HCT116 (cell line): ENCODE measurements around the gene FNDC3B. TPM values are rescaled to one million over a fixed set of nuclear protein-coding genes. Genes with fewer than 3 reads are reported as not detected.

ENCODE experiments used
- ATAC-seq: fragments of 200-7000 bp; cut with Tn5 transposase; 2 replicates; pipeline ENCODE4 v1.9.1; 2020; ENCODE audit warnings: mild to moderate bottlenecking, moderate library complexity
- BruUV-seq: library from RNA; stranded (reverse); fragments of 400-500 nt; replicated peaks from 2 replicates; lab custom pipeline; 2021; lab: Mats Ljungman, UMichigan
- CTCF ChIA-PET: fragments of 300-600 bp; sonication (Branson Sonifier 250); formaldehyde crosslinking; loops from one replicate; lab custom pipeline; 2021; ENCODE audit warnings: antibody characterized with exemption; lab: Charles Lee
- POLR2A ChIA-PET: fragments of 300-600, 350-600 bp; sonication (Branson Sonifier 250); formaldehyde crosslinking; loops from one replicate; lab custom pipeline; 2021; ENCODE audit warnings: antibody characterized with exemption; lab: Charles Lee
- RAD21 ChIA-PET, 2 experiments: fragments of 300-600 bp; sonication (Branson Sonifier 250); formaldehyde crosslinking; loops; one replicate each; lab custom pipeline; 2023; ENCODE audit warnings: low total read pairs in 2 of 2; ENCODE audit not compliant: uncharacterized antibody in 2 of 2, unreplicated experiment in 2 of 2, low non-redundant PET in 1 of 2; lab: Charles Lee
- DNase-seq: peaks from one replicate; pipeline ENCODE4 v3.0.0-alpha.2; 2010; ENCODE audit warnings: low read depth, low spot score
- H2AFZ ChIP-seq: fragments of 200-600 bp; shearing (Covaris generic), sonication (generic); 2 replicates; pipeline ENCODE4 v1.6.1; 2017; ENCODE audit warnings: low read depth, mixed run types, mixed read lengths, antibody characterized with exemption, low read length; ENCODE audit not compliant: poor library complexity, severe bottlenecking
- H3K27ac ChIP-seq: 2 replicates; pipeline ENCODE4 v1.5.1; 2012; ENCODE audit warnings: low read depth, low read length
- H3K27me3 ChIP-seq: fragments of 200-600 bp; sonication (generic); 2 replicates; pipeline ENCODE4 v1.6.1; 2016; ENCODE audit warnings: mixed run types, low read length, mixed read lengths; ENCODE audit not compliant: insufficient read depth
- H3K36me3 ChIP-seq, 2 experiments: fragments of 200-500 bp in 1 of 2; fragments of 200-600 bp in 1 of 2; sonication (Bioruptor generic) in 1 of 2; sonication (generic) in 1 of 2; 2 replicates each; pipeline versions ENCODE4 v1.5.1 to v1.6.1; 2014 to 2016; ENCODE audit warnings: low read length in 2 of 2, inconsistent platforms in 1 of 2, mixed read lengths in 1 of 2, mixed run types in 1 of 2; ENCODE audit not compliant: insufficient read depth in 2 of 2, control insufficient read depth in 1 of 2
- H3K4me1 ChIP-seq, 2 experiments: fragments of 200-600 bp in 1 of 2; sonication (generic) in 1 of 2; 2 replicates each; pipeline versions ENCODE4 v1.5.1 to v1.6.1; 2012 to 2017; ENCODE audit warnings: low read length in 2 of 2, inconsistent platforms in 1 of 2, mild to moderate bottlenecking in 1 of 2, mixed read lengths in 1 of 2, mixed run types in 1 of 2, moderate library complexity in 1 of 2; ENCODE audit not compliant: insufficient read depth in 2 of 2, control insufficient read depth in 1 of 2
- H3K4me2 ChIP-seq: fragments of 200-600 bp; sonication (generic); 2 replicates; pipeline ENCODE4 v1.6.1; 2017; ENCODE audit warnings: mixed run types, low read length, mixed read lengths
- H3K4me3 ChIP-seq, 2 experiments: fragments of 200-600 bp in 1 of 2; sonication (generic) in 1 of 2; replicated peaks in 1 of 2; 2 replicates each; pipeline ENCODE4 v1.5.1; 2011 to 2016; ENCODE audit warnings: low read length in 2 of 2, control low read depth in 1 of 2, low read depth in 1 of 2, mild to moderate bottlenecking in 1 of 2, mixed read lengths in 1 of 2, mixed run types in 1 of 2
- H3K79me2 ChIP-seq: fragments of 200-600 bp; sonication (generic); 2 replicates; pipeline ENCODE4 v1.6.1; 2017; ENCODE audit warnings: mild to moderate bottlenecking, mixed run types, low read length, moderate library complexity, mixed read lengths; ENCODE audit not compliant: insufficient read depth
- H3K9ac ChIP-seq: fragments of 200-600 bp; sonication (generic); 2 replicates; pipeline ENCODE4 v1.6.1; 2016; ENCODE audit warnings: low read length, mixed read lengths
- H3K9me2 ChIP-seq: fragments of 200-600 bp; sonication (generic), shearing (Covaris generic); 2 replicates; pipeline ENCODE4 v1.6.1; 2017; ENCODE audit warnings: mixed run types, mild to moderate bottlenecking, moderate library complexity; ENCODE audit not compliant: insufficient read depth
- H3K9me3 ChIP-seq, 2 experiments: fragments of 200-500 bp in 1 of 2; fragments of 200-600 bp in 1 of 2; sonication (Bioruptor generic) in 1 of 2; sonication (generic) in 1 of 2; 2 replicates each; pipeline ENCODE4 v1.6.1; 2014 to 2017; ENCODE audit warnings: low read length in 2 of 2, mixed read lengths in 2 of 2, inconsistent platforms in 1 of 2, low read depth in 1 of 2, mild to moderate bottlenecking in 1 of 2, mixed run types in 1 of 2, moderate library complexity in 1 of 2; ENCODE audit not compliant: control insufficient read depth in 1 of 2, insufficient read depth in 1 of 2
- H4K20me1 ChIP-seq: fragments of 200-600 bp; sonication (generic), shearing (Covaris generic); 2 replicates; pipeline ENCODE4 v1.6.1; 2017; ENCODE audit warnings: mixed run types, mild to moderate bottlenecking, moderate library complexity; ENCODE audit not compliant: insufficient read depth
- ATF3 ChIP-seq: IDR thresholded peaks from 2 replicates; pipeline ENCODE4 v1.6.1; 2012
- CBX3 ChIP-seq: IDR thresholded peaks from 2 replicates; pipeline ENCODE4 v1.6.1; 2012; ENCODE audit warnings: low read depth
- CEBPB ChIP-seq: IDR thresholded peaks from 2 replicates; pipeline ENCODE4 v1.6.1; 2012; ENCODE audit warnings: low read depth
- CTCF ChIP-seq, 3 experiments: fragments of 200-600 bp in 1 of 3; sonication (generic) in 1 of 3; IDR thresholded peaks in 2 of 3; conservative IDR thresholded peaks in 1 of 3; 2 replicates each; pipeline ENCODE4 v1.5.1; 2012 to 2017; ENCODE audit warnings: low read depth in 2 of 3, low read length in 2 of 3, antibody characterized with exemption in 1 of 3, borderline replicate concordance in 1 of 3, control low read depth in 1 of 3, mild to moderate bottlenecking in 1 of 3, mixed read lengths in 1 of 3, mixed run types in 1 of 3, moderate library complexity in 1 of 3; ENCODE audit not compliant: insufficient read depth in 1 of 3
- EGR1 ChIP-seq: IDR thresholded peaks from 2 replicates; pipeline ENCODE4 v1.6.1; 2012; ENCODE audit warnings: low read depth
- EZH2 ChIP-seq: fragments of 200-600 bp; sonication (generic); IDR thresholded peaks from 2 replicates; pipeline ENCODE4 v1.6.1; 2017; ENCODE audit warnings: antibody characterized with exemption, mixed run types
- EZH2phosphoT487 ChIP-seq: fragments of 200-600 bp; IDR thresholded peaks from 2 replicates; pipeline ENCODE4 v1.6.1; 2018; ENCODE audit warnings: antibody characterized with exemption, borderline replicate concordance
- FOSL1 ChIP-seq: IDR thresholded peaks from 2 replicates; pipeline ENCODE4 v1.6.1; 2012; ENCODE audit warnings: low read depth
- POLR2A ChIP-seq: IDR thresholded peaks from 2 replicates; pipeline ENCODE4 v1.7.0; 2011; ENCODE audit warnings: borderline replicate concordance; ENCODE audit not compliant: insufficient read depth, insufficient read length; ENCODE audit errors: extremely low read depth
- POLR2AphosphoS5 ChIP-seq: IDR thresholded peaks from 2 replicates; pipeline ENCODE4 v1.6.1; 2011; ENCODE audit warnings: mild to moderate bottlenecking, low read depth, low read length, moderate library complexity
- REST ChIP-seq: IDR thresholded peaks from 2 replicates; pipeline ENCODE4 v1.6.1; 2012; ENCODE audit warnings: low read depth
- SP1 ChIP-seq: IDR thresholded peaks from 2 replicates; pipeline ENCODE4 v1.6.1; 2012; ENCODE audit warnings: low read depth
- TCF7L2 ChIP-seq: IDR thresholded peaks from 2 replicates; pipeline ENCODE4 v1.7.0; 2011; ENCODE audit warnings: borderline replicate concordance, inconsistent platforms; ENCODE audit not compliant: insufficient read depth, insufficient read length; ENCODE audit errors: extremely low read depth
- YY1 ChIP-seq: IDR thresholded peaks from 2 replicates; pipeline ENCODE4 v1.6.1; 2011; ENCODE audit warnings: low read length, low read depth, moderate library complexity, mild to moderate bottlenecking; ENCODE audit not compliant: insufficient replicate concordance; ENCODE audit errors: extremely low read depth
- ZBTB33 ChIP-seq: IDR thresholded peaks from 2 replicates; pipeline ENCODE4 v1.6.1; 2011; ENCODE audit warnings: mild to moderate bottlenecking, low read length, moderate library complexity; ENCODE audit not compliant: insufficient replicate concordance; ENCODE audit errors: extremely low read depth
- ZNF274 ChIP-seq: fragments of 200-500 bp; sonication (Bioruptor generic); IDR thresholded peaks from 2 replicates; pipeline ENCODE4 v1.6.1; 2014; ENCODE audit warnings: mild to moderate bottlenecking, low read depth, low read length, inconsistent platforms
- intact Hi-C: fragments of 100-400 bp; cut with micrococcal nuclease; formaldehyde crosslinking; loops from 2 replicates; pipeline ENCODE4 v1.10.0; 2022
- total RNA-seq: library from RNA; stranded (reverse); gene quantifications from one replicate; pipeline ENCODE4 v1.2.1, GENCODE V29; 2021; ENCODE audit not compliant: unreplicated experiment

FNDC3B gene
- total RNA-seq, 1 experiment from 2014 or later: 45.7 TPM

- H3K79me2 ChIP-seq: peaks cover 11% of the 10 kb centered on the region; the same call in 1 of the 2 replicates
Measured at GRCh38 chr3:172227340-172228035, 188.1 kb downstream of the FNDC3B start.

More at GRCh38 chr3:172227340-172228035, 188.1 kb downstream of the FNDC3B start:
- Histone ChIP-seq H3K9ac (no peak overlapping the region), H3K36me3 (no peaks in the 10 kb centered on the region), H3K9me3 (no peaks in the 10 kb centered on the region), H3K4me3 (no peak overlapping the region), H3K4me2 (no peak overlapping the region), H2AFZ (no peak overlapping the region), H3K9me2 (no peaks in the 10 kb centered on the region), H3K27me3 (no peaks in the 10 kb centered on the region), H4K20me1 (no peaks in the 10 kb centered on the region), H3K27ac (no peak overlapping the region), H3K4me1 (no peaks in the 10 kb centered on the region)
- ChIA-PET RAD21 (no interaction called here), CTCF (no interaction called here), POLR2A (no interaction called here)
- TF ChIP-seq POLR2A: no peak
- no peak for TF ChIP-seq TCF7L2
- no peak for TF ChIP-seq EZH2phosphoT487
- no peak for TF ChIP-seq SP1
- TF ChIP-seq CEBPB: no peak
- no peak for TF ChIP-seq FOSL1
- no peak for TF ChIP-seq CTCF (IDR thresholded peaks at IDR 0.05 in 2 of 3, conservative IDR thresholded peaks at IDR 0.05 in 1 of 3; ENCODE audit: borderline replicate concordance in 1 of 3, insufficient read depth in 1 of 3, low read depth in 2 of 3, low read length in 2 of 3)
- no peak for TF ChIP-seq REST
- no peak for TF ChIP-seq POLR2AphosphoS5
- no peak for TF ChIP-seq ZNF274
- TF ChIP-seq EGR1: no peak
- no peak for TF ChIP-seq ZBTB33
- no peak for TF ChIP-seq CBX3
- TF ChIP-seq YY1: no peak
- no peak for TF ChIP-seq ATF3
- no peak for TF ChIP-seq EZH2
- no peak for DNase-seq
- no TSS peak for BruUV-seq
- intact Hi-C loops: no loop called here
- ATAC-seq: no peak
